ENCODE data around the gene CACNG6.

GRCh38 chr19:54030895-54031586 lies 39.6 kb downstream of the CACNG6 start:
- TF ChIP-seq CTCF (IDR thresholded peaks at IDR 0.05; ENCODE audit: low read length) = peak; percentile 27; the same call in 1 of the 2 replicates
- TF ChIP-seq EZH2 (IDR thresholded peaks at IDR 0.05; ENCODE audit: borderline replicate concordance, low read length) = no peak

Measured in OCI-LY1 (cell line).